Mononuclear cell (primary cell): ENCODE measurements around the gene PIR. TPM values are rescaled to one million over a fixed set of nuclear protein-coding genes. Genes with fewer than 3 reads are reported as not detected.

Experiments
- total RNA-seq: library from RNA; depleted of rRNA; stranded (reverse); fragments of >200 nt; gene quantifications from one replicate; pipeline ENCODE4 v1.2.3, GENCODE V29; 2012

The PIR gene
- total RNA-seq, 1 donor: not detected

Other genes starting within 250 kb of the PIR start
- 1.3 TPM for gene ASB9, start 223.2 kb downstream of the PIR start, total RNA-seq
- not detected for gene ASB11, start 177.7 kb downstream of the PIR start, total RNA-seq
- 111 TPM for gene PIGA, start 157.8 kb downstream of the PIR start, total RNA-seq
- not detected for gene VEGFD, start 108.9 kb downstream of the PIR start, total RNA-seq
- gene BMX, start 7.5 kb upstream of the PIR start, total RNA-seq: 0.10 TPM
- not detected for gene ACE2, start 107.6 kb upstream of the PIR start, total RNA-seq
- 0.31 TPM for gene CLTRN, start 171.5 kb upstream of the PIR start, total RNA-seq
- gene CA5B, start 244.9 kb upstream of the PIR start, total RNA-seq: 62.2 TPM